PC-9 (cell line): ENCODE results near the gene LAMTOR3.

Experiments used
- CTCF ChIP-seq: fragments of 200-600 bp; sonication (generic); conservative IDR thresholded peaks from 2 replicates; pipeline ENCODE4 v1.6.1; 2017; ENCODE audit warnings: mixed run types, antibody characterized with exemption, mild to moderate bottlenecking, moderate library complexity
- EZH2 ChIP-seq: fragments of 200-600 bp; sonication (generic); IDR thresholded peaks from 2 replicates; pipeline ENCODE4 v1.8.0; 2017; ENCODE audit warnings: antibody characterized with exemption, low read depth

- no peak for TF ChIP-seq CTCF
- TF ChIP-seq EZH2: no peak
Observed at GRCh38 chr4:99875071-99875470, 19.2 kb downstream of the LAMTOR3 start.
